Astrocyte of the spinal cord (primary cell): ENCODE measurements around the gene NMT1.
A peak's percentile ranks its signal among the peaks of the same experiment; 100 is the strongest.

ENCODE experiments used
- DNase-seq: peaks from one replicate; pipeline ENCODE4 v3.0.0; 2011; ENCODE audit warnings: low read depth, low spot score
- H3K4me3 ChIP-seq: 2 replicates; pipeline ENCODE4 v1.5.1; 2011; ENCODE audit warnings: low read depth, mild to moderate bottlenecking, low read length, moderate library complexity
- in situ Hi-C: cut with HindIII; loops from 2 replicates; pipeline ENCODE4 v1.10.0; 2017; ENCODE audit warnings: low sequenced_read_pairs
- TF ChIP-seq, protein P1 (sequence below): IDR thresholded peaks from 2 replicates; pipeline ENCODE4 v1.5.1; 2012; ENCODE audit warnings: low read depth, mild to moderate bottlenecking, low read length, inconsistent platforms

NMT1 gene

DNA sequence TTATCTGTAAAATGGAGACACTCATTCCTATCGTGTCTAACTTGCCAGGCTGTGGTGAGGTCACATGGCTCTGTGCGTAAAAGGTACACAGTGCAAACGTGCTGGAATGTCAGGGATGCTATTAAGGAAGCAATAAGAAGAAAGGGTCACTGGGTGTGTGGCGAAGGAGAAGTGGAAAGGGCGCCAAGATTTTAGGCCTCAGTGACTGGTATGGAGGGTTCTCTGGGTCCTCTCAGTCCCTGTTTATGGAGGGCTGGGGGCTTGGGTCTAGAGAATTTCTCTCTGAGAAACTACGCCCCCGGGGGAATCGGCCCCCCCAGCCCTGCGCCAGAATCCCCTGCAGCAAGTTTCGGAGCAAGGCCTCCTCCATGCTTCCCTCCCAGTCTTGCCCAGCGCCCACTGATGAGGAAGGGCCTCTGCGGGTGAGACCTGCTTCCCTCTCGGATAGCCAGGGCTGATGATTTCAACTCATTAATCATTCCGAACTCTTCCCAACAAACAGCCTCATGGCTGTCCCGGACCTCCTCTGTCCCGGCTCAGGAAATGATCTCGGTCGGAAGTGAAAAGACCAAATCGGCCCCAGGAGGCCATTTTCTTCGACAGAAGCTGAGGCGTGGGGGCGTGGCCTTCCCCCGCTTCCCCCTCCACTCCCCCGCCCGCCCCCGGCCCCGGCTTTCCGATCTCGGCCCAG lies 85.9 kb downstream of the NMT1 start:
- in situ Hi-C loops = no loop called here
- peak; percentile 74 for DNase-seq
- TF ChIP-seq, protein P1, sequence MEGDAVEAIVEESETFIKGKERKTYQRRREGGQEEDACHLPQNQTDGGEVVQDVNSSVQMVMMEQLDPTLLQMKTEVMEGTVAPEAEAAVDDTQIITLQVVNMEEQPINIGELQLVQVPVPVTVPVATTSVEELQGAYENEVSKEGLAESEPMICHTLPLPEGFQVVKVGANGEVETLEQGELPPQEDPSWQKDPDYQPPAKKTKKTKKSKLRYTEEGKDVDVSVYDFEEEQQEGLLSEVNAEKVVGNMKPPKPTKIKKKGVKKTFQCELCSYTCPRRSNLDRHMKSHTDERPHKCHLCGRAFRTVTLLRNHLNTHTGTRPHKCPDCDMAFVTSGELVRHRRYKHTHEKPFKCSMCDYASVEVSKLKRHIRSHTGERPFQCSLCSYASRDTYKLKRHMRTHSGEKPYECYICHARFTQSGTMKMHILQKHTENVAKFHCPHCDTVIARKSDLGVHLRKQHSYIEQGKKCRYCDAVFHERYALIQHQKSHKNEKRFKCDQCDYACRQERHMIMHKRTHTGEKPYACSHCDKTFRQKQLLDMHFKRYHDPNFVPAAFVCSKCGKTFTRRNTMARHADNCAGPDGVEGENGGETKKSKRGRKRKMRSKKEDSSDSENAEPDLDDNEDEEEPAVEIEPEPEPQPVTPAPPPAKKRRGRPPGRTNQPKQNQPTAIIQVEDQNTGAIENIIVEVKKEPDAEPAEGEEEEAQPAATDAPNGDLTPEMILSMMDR = no peak
- peak overlapping the region; percentile 70 for H3K4me3 ChIP-seq

DNA sequence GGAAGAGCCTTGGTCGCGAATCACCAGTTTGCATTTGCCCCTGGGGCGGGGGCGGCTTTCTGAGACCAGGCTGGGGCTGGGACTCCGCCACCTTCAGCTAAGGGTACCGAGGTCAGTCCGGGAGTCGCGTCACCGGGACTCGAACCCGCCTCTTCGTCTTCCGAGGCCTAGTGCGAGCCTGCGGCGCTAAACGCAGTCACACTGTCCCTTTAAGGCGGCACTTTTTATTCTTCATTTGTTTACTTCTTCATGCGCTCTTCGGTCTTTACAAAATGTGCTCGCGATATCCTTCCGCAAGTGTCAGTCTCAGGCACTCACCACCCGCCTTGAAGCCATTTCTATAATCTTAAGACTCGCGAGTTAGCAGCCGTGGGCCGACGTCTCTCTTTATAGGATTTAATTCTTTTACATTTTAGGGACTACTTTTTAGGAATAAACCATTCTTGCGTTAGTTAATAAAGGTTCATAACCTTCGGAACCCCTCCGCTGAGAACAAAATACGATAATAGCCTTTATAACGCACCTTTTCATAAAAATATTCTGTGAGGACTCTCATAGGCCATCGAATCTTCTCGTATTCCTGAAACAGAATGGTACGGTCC lies 86.6 kb downstream of the NMT1 start:
- TF ChIP-seq, protein P1 = no peak
- peak overlapping the region; percentile 70 for H3K4me3 ChIP-seq
- in situ Hi-C loops = no loop called here
- peak; percentile 97 for DNase-seq

DNA sequence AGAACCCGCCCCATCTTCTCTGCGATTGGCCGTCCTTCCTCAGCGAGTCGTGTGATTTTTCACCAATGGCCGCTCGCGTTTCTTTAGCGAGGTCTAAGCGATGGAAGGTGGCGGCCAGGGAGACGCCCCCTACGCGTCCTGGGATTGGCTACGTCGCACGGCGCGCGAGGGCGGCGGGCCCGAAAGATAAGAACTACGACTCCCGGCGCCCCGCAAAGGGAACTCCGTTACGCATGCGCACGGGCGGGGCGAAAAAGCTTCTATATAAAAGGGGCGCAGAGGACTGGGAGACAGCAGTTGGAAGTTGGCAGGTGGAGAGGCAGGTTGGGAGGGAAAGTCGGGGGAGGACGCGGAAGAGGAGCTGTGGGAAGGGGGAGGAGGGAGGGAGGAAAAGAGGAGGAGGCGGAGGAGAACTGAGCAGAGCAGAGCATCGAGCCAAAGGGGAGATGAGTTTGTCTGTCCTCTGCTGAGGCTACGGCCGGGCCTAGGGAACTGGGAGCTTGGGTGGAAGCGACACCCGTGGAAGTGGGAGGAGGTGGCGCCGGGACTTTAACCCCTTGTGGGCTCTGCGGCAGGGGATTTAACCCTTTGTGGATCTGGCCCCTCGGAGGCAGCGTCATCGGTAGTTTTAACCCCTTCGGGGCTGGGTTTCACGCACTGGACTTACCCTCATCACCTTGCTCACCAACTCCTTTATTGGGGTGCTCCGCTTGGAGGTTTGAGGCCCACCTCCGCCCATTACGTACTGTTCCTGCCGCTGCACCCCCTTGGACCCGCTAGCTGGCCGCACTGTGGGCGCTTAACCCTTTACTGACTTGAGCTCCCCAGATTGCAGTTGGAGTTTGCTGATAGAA lies 87.3 kb downstream of the NMT1 start, which contains the start of gene HEXIM1:
Gene HEXIM1 (plus strand): TSS at position 293 of the 854 bp plus-strand sequence. CDS start 716 bp downstream, outside the sequence.
- TF ChIP-seq, protein P1 = no peak
- peak within 1 kb of the TSS; percentile 86 for H3K4me3 ChIP-seq
- DNase-seq = peak; percentile 100
- in situ Hi-C loops = no loop called here

DNA sequence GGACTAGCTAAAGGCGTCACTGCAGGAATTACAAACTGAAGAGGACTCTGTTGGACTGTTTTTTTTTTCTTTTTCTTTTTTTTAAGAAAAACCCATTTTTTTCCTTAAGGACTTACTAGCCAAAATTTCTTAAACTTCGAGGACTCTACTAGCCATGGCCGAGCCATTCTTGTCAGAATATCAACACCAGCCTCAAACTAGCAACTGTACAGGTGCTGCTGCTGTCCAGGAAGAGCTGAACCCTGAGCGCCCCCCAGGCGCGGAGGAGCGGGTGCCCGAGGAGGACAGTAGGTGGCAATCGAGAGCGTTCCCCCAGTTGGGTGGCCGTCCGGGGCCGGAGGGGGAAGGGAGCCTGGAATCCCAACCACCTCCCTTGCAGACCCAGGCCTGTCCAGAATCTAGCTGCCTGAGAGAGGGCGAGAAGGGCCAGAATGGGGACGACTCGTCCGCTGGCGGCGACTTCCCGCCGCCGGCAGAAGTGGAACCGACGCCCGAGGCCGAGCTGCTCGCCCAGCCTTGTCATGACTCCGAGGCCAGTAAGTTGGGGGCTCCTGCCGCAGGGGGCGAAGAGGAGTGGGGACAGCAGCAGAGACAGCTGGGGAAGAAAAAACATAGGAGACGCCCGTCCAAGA lies 88.0 kb downstream of the NMT1 start:
- H3K4me3 ChIP-seq = peak overlapping the region; percentile 86
- TF ChIP-seq, protein P1 = peak; percentile 94
- in situ Hi-C loops = no loop called here
- peak; percentile 85 for DNase-seq

DNA sequence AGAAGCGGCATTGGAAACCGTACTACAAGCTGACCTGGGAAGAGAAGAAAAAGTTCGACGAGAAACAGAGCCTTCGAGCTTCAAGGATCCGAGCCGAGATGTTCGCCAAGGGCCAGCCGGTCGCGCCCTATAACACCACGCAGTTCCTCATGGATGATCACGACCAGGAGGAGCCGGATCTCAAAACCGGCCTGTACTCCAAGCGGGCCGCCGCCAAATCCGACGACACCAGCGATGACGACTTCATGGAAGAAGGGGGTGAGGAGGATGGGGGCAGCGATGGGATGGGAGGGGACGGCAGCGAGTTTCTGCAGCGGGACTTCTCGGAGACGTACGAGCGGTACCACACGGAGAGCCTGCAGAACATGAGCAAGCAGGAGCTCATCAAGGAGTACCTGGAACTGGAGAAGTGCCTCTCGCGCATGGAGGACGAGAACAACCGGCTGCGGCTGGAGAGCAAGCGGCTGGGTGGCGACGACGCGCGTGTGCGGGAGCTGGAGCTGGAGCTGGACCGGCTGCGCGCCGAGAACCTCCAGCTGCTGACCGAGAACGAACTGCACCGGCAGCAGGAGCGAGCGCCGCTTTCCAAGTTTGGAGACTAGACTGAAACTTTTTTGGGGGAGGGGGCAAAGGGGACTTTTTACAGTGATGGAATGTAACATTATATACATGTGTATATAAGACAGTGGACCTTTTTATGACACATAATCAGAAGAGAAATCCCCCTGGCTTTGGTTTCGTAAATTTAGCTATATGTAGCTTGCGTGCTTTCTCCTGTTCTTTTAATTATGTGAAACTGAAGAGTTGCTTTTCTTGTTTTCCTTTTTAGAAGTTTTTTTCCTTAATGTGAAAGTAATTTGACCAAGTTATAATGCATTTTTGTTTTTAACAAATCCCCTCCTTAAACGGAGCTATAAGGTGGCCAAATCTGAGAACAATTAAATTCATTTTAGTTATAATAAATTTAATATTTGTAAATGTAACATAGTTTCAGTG lies 88.8 kb downstream of the NMT1 start:
- peak; percentile 59 for DNase-seq
- in situ Hi-C loops = no loop called here
- TF ChIP-seq, protein P1 = no peak

More for the DNA sequence above, 88.8 kb downstream of the NMT1 start:
- peak overlapping the region; percentile 86 for H3K4me3 ChIP-seq
